ENCODE results near the gene ZNF566. TPM values are rescaled to one million over a fixed set of nuclear protein-coding genes. Genes with fewer than 3 reads are reported as not detected.

ZNF566 gene
- total and polyA plus RNA-seq, 2 of the 13 experiments (the other 11 are each of a cell fraction or from before 2014, with no cell fraction given): 4.8 to 13.7 TPM

DNA sequence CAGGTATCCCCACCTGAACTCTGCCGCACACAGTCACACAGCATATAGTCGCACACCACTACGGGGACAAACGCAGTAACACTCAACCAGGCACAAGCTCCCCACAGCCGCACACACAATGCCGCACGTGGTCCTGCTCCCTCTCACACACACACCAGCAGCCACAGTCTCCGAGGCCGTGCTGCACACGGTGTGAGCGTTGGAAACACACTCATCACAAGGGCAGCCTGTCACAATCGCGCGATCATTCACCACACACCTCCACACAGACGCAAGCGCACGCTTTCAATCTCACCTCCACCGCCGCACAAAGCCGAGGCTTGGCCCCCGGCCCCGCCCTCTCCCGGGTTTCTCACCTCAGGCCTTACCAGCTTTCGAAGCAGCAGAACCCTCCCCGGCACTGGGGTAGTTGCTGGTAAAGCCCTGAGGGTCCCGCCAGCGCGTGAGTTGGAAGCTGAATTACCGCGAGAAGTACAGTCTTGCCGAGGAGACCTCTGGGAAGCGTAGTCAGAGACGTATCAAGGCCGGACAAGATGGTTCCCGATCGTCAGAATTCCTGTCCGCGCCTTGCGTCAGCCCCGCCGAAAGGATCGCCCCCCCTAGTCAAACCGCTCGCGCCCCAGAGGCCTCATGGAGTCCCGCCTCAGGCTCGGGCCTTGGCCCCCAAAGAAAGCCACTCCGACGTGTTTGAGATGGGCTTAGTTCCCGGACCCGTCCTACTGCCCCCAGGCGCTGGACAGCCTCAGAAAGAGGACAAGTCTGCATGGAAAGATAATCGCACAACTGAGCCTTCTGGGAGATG, at the start of gene ZNF566 (continued):
- TF ChIP-seq SRSF1 (optimal IDR thresholded peaks at IDR 0.05; ENCODE audit: low read depth, low read length): peak; percentile 55
- no peak for TF ChIP-seq NAIF1 (CRISPR knock-in tag; IDR thresholded peaks at IDR 0.05; ENCODE audit: borderline replicate concordance)
- TF ChIP-seq ZFP1 (CRISPR knock-in tag; IDR thresholded peaks at IDR 0.05): 0 out of 2 replicates have a peak, but pooled peaks have one; percentile 14
- TF ChIP-seq, protein P1, sequence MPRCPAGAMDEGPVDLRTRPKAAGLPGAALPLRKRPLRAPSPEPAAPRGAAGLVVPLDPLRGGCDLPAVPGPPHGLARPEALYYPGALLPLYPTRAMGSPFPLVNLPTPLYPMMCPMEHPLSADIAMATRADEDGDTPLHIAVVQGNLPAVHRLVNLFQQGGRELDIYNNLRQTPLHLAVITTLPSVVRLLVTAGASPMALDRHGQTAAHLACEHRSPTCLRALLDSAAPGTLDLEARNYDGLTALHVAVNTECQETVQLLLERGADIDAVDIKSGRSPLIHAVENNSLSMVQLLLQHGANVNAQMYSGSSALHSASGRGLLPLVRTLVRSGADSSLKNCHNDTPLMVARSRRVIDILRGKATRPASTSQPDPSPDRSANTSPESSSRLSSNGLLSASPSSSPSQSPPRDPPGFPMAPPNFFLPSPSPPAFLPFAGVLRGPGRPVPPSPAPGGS (CRISPR knock-in tag; IDR thresholded peaks at IDR 0.05): peak; percentile 88; the same call in 1 of the 2 replicates
- no peak for TF ChIP-seq NR1H2 (CRISPR knock-in tag; IDR thresholded peaks at IDR 0.05; ENCODE audit: borderline replicate concordance, low read depth)
- TF ChIP-seq POLR2G (IDR thresholded peaks at IDR 0.05; ENCODE audit: low read depth, low read length): peak; percentile 88
- TF ChIP-seq NFIC (IDR thresholded peaks at IDR 0.05; ENCODE audit: low read length): no peak
- 0 out of 2 replicates have a peak, but pooled peaks have one; percentile 12 for TF ChIP-seq SATB2 (CRISPR knock-in tag; IDR thresholded peaks at IDR 0.05)
- 0 out of 2 replicates have a peak, but pooled peaks have one; percentile 83 for TF ChIP-seq ZNF83 (CRISPR knock-in tag; IDR thresholded peaks at IDR 0.05; ENCODE audit: borderline replicate concordance)
- TF ChIP-seq ERF (CRISPR knock-in tag; IDR thresholded peaks at IDR 0.05): peak; percentile 52; the same call in 1 of the 2 replicates
- peak; percentile 87 for TF ChIP-seq MTF2 (CRISPR knock-in tag; IDR thresholded peaks at IDR 0.05; ENCODE audit: borderline replicate concordance)
- TF ChIP-seq SP4 (CRISPR knock-in tag; IDR thresholded peaks at IDR 0.05): peak; percentile 65; the same call in 1 of the 2 replicates
- no peak for TF ChIP-seq ZNF570 (CRISPR knock-in tag; IDR thresholded peaks at IDR 0.05; ENCODE audit: borderline replicate concordance)
- no peak for TF ChIP-seq ZNF496 (CRISPR knock-in tag; IDR thresholded peaks at IDR 0.05; ENCODE audit: insufficient replicate concordance)
- TF ChIP-seq ZNF605 (CRISPR knock-in tag; IDR thresholded peaks at IDR 0.05): no peak; the same call in 1 of the 2 replicates
- TF ChIP-seq, protein P2, sequence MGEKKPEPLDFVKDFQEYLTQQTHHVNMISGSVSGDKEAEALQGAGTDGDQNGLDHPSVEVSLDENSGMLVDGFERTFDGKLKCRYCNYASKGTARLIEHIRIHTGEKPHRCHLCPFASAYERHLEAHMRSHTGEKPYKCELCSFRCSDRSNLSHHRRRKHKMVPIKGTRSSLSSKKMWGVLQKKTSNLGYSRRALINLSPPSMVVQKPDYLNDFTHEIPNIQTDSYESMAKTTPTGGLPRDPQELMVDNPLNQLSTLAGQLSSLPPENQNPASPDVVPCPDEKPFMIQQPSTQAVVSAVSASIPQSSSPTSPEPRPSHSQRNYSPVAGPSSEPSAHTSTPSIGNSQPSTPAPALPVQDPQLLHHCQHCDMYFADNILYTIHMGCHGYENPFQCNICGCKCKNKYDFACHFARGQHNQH (CRISPR knock-in tag; IDR thresholded peaks at IDR 0.05): peak; percentile 72; the same call in 1 of the 2 replicates
- no peak for TF ChIP-seq SIN3B (IDR thresholded peaks at IDR 0.05; ENCODE audit: low read length)
- TF ChIP-seq, protein P3, sequence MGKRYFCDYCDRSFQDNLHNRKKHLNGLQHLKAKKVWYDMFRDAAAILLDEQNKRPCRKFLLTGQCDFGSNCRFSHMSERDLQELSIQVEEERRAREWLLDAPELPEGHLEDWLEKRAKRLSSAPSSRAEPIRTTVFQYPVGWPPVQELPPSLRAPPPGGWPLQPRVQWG (CRISPR knock-in tag; IDR thresholded peaks at IDR 0.05; ENCODE audit: borderline replicate concordance, low read depth): 0 out of 2 replicates have a peak, but pooled peaks have one; percentile 66
- peak; percentile 66 to 90 for TF ChIP-seq POLR2A (IDR thresholded peaks at IDR 0.05; ENCODE audit: insufficient read depth in 1 of 2, low read depth in 2 of 2, low read length in 2 of 2)
- TF ChIP-seq POLR2AphosphoS2 (IDR thresholded peaks at IDR 0.05; ENCODE audit: low read depth, low read length): no peak
- peak; percentile 77 for TF ChIP-seq ZMYM4 (CRISPR knock-in tag; IDR thresholded peaks at IDR 0.05)
- peak; percentile 47; the same call in 1 of the 2 replicates for TF ChIP-seq SUZ12 (IDR thresholded peaks at IDR 0.05; ENCODE audit: low read depth, low read length)
- TF ChIP-seq, protein P4, sequence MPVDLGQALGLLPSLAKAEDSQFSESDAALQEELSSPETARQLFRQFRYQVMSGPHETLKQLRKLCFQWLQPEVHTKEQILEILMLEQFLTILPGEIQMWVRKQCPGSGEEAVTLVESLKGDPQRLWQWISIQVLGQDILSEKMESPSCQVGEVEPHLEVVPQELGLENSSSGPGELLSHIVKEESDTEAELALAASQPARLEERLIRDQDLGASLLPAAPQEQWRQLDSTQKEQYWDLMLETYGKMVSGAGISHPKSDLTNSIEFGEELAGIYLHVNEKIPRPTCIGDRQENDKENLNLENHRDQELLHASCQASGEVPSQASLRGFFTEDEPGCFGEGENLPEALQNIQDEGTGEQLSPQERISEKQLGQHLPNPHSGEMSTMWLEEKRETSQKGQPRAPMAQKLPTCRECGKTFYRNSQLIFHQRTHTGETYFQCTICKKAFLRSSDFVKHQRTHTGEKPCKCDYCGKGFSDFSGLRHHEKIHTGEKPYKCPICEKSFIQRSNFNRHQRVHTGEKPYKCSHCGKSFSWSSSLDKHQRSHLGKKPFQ (CRISPR knock-in tag; IDR thresholded peaks at IDR 0.05; ENCODE audit: insufficient replicate concordance): peak; percentile 90
- no peak for TF ChIP-seq HOXD1 (CRISPR knock-in tag; IDR thresholded peaks at IDR 0.05)
- peak; percentile 59; the same call in 1 of the 2 replicates for TF ChIP-seq TAF1 (CRISPR knock-in tag; IDR thresholded peaks at IDR 0.05)
- TF ChIP-seq MED8 (CRISPR knock-in tag; IDR thresholded peaks at IDR 0.05; ENCODE audit: insufficient replicate concordance): no peak
- no peak for TF ChIP-seq ZNF331 (CRISPR knock-in tag; IDR thresholded peaks at IDR 0.05)
